ENCODE results near the gene MPPED1. TPM values are rescaled to one million over a fixed set of nuclear protein-coding genes. Genes with fewer than 3 reads are reported as not detected.

MPPED1 gene
- total RNA-seq, 1 experiment from 2014 or later: 0.28 TPM

DNA sequence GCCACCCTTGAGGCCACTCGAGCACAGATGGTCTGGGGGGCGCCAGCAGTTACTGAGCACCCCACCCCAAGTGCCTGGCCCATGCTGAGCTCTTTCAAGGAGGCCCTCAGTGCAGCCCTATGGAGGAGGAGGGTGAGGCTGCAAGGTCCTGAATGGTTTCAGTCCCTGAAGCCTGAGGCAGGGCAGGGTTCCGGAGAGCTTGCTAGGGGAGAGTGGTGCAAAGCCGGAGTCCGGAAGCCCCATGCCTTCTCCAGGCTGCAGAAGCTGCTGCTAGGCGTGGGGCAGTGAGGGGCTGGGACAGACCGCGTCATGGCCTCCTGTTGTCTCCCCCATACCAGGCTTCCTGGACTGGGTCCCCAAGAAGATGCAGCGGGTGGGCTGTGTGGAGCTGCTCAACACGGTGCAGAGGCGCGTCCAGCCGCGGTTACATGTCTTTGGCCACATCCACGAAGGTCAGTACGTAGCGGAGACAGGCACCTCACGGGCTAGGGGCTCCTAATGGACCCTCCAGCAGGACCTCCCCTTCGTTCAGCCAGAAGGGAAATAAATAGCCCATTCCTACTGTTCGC lies 90.6 kb downstream of the MPPED1 start:
- DNase-seq: no peak
- H3K9ac ChIP-seq (ENCODE audit: extremely low read depth, insufficient read length, low read length): no peak overlapping the region
- H2BK12ac ChIP-seq (ENCODE audit: insufficient read length, low read depth, low read length): no peak overlapping the region
- no peak overlapping the region for H3K4ac ChIP-seq (ENCODE audit: low read depth, low read length)
- H2AFZ ChIP-seq (ENCODE audit: low read length): no peak overlapping the region
- no peak overlapping the region for H3K56ac ChIP-seq (ENCODE audit: insufficient read length, low read depth, low read length)
- Mint-ChIP-seq H3K36me3 (ENCODE audit: insufficient read depth in 1 of 3, low read depth in 3 of 3) (peaks cover 0 to 6% (median 2%) of the 10 kb centered on the region in 3 experiments; a peak in 2 of 7 replicates), H3K9me3 (peaks cover 5 to 15% of the 10 kb centered on the region in 2 experiments), H3K4me1 (no peaks in the 10 kb centered on the region), H3K27ac (peak overlapping the region in 1 of 3 experiments; percentile 21; a peak in 1 of 7 replicates), H3K27me3 (ENCODE audit: low read depth) (peaks cover 11% of the 10 kb centered on the region), H3K4me3 (no peak overlapping the region)
- no peak overlapping the region for H4K5ac ChIP-seq (ENCODE audit: insufficient read length, low read depth, low read length)
- H2BK15ac ChIP-seq (ENCODE audit: low read depth, low read length): no peak overlapping the region
- no peak overlapping the region for H3K18ac ChIP-seq (ENCODE audit: insufficient read length, low read depth, low read length)
- H4K20me1 ChIP-seq (ENCODE audit: control insufficient read depth, insufficient read depth, insufficient read length): no peaks in the 10 kb centered on the region
- no peaks in the 10 kb centered on the region for H3K4me1 ChIP-seq (ENCODE audit: insufficient read depth, low read length)
- no peak overlapping the region for H3K23ac ChIP-seq (ENCODE audit: insufficient read length, low read depth, low read length)
- WGBS (ENCODE audit: extremely low coverage, insufficient read length, low lambda C conversion rate): no CpG with 5 or more reads among the region's 20 CpGs
- H3K9me3 ChIP-seq (ENCODE audit: control insufficient read depth, low read depth, low read length): no peaks in the 10 kb centered on the region
- H2BK20ac ChIP-seq (ENCODE audit: low read depth, low read length, poor library complexity, severe bottlenecking): no peak overlapping the region
- H3K4me2 ChIP-seq (ENCODE audit: insufficient read depth, insufficient read length, low read length): no peak overlapping the region
- H4K91ac ChIP-seq (ENCODE audit: insufficient read length, low read depth, low read length): no peak overlapping the region
- H3K23me2 ChIP-seq (ENCODE audit: insufficient read length, low read depth, low read length, poor library complexity, severe bottlenecking): no peaks in the 10 kb centered on the region
- no peaks in the 10 kb centered on the region for H3K79me1 ChIP-seq (ENCODE audit: insufficient read depth, low read depth, low read length, poor library complexity, severe bottlenecking)
- TF ChIP-seq, protein P1, sequence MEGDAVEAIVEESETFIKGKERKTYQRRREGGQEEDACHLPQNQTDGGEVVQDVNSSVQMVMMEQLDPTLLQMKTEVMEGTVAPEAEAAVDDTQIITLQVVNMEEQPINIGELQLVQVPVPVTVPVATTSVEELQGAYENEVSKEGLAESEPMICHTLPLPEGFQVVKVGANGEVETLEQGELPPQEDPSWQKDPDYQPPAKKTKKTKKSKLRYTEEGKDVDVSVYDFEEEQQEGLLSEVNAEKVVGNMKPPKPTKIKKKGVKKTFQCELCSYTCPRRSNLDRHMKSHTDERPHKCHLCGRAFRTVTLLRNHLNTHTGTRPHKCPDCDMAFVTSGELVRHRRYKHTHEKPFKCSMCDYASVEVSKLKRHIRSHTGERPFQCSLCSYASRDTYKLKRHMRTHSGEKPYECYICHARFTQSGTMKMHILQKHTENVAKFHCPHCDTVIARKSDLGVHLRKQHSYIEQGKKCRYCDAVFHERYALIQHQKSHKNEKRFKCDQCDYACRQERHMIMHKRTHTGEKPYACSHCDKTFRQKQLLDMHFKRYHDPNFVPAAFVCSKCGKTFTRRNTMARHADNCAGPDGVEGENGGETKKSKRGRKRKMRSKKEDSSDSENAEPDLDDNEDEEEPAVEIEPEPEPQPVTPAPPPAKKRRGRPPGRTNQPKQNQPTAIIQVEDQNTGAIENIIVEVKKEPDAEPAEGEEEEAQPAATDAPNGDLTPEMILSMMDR (conservative IDR thresholded peaks at IDR 0.05): no peak
- H2BK120ac ChIP-seq (ENCODE audit: low read depth, low read length, poor library complexity, severe bottlenecking): no peak overlapping the region
- no peaks in the 10 kb centered on the region for H3K79me2 ChIP-seq (ENCODE audit: insufficient read depth, low read length)
- no peak overlapping the region for H2BK5ac ChIP-seq (ENCODE audit: insufficient read length, low read length)
- no peaks in the 10 kb centered on the region for H3K27me3 ChIP-seq (ENCODE audit: insufficient read depth, low read length)
- no peak overlapping the region; the same call in 1 of the 2 replicates for H3K14ac ChIP-seq (ENCODE audit: insufficient read depth, low read length)
- H4K8ac ChIP-seq (replicated peaks; ENCODE audit: insufficient read length, low read depth, low read length): no peak overlapping the region
- no peak overlapping the region for H3T11ph ChIP-seq (ENCODE audit: low read length)
- no peak overlapping the region for H2AK5ac ChIP-seq (ENCODE audit: insufficient read length, low read length)
- H3K27ac ChIP-seq (ENCODE audit: insufficient read length, low read depth, low read length): no peak overlapping the region

Measured in H9 (cell line).